ENCODE results near the gene RSU1.

DNA sequence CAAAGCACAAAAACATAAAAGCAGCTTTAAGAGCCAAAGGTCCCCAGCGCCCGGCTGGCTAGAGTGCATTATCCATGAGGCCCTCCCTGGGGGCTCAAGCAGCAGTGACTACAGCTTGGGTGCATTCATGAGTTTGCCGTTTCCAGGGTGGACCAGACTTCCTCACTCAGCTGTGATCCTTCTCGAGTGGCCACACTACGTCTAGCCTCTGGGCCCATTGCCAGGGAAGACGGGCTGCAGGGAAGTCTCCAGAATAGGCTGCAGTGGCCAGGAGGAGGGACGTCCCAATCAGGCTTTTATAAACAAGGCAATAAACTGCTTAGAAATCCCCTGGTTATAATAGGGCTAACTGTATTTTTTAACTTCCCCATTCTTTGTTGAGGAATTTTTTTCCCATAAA is 206.2 kb downstream of the RSU1 start:
- TF ChIP-seq, protein P1, sequence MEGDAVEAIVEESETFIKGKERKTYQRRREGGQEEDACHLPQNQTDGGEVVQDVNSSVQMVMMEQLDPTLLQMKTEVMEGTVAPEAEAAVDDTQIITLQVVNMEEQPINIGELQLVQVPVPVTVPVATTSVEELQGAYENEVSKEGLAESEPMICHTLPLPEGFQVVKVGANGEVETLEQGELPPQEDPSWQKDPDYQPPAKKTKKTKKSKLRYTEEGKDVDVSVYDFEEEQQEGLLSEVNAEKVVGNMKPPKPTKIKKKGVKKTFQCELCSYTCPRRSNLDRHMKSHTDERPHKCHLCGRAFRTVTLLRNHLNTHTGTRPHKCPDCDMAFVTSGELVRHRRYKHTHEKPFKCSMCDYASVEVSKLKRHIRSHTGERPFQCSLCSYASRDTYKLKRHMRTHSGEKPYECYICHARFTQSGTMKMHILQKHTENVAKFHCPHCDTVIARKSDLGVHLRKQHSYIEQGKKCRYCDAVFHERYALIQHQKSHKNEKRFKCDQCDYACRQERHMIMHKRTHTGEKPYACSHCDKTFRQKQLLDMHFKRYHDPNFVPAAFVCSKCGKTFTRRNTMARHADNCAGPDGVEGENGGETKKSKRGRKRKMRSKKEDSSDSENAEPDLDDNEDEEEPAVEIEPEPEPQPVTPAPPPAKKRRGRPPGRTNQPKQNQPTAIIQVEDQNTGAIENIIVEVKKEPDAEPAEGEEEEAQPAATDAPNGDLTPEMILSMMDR (optimal IDR thresholded peaks at IDR 0.05 in 1 of 3, IDR thresholded peaks at IDR 0.05 in 1 of 3, conservative IDR thresholded peaks at IDR 0.05 in 1 of 3; ENCODE audit: extremely low read depth in 1 of 3, insufficient read depth in 2 of 3, low read length in 3 of 3): no peak
- TF ChIP-seq EZH2 (IDR thresholded peaks at IDR 0.05; ENCODE audit: low read length): no peak
